Tibial nerve (tissue), 4 donors: ENCODE results near the gene RIPOR3.

Experiments used
- CTCF ChIP-seq, 5 experiments: fragments of 200-600 bp in 3 of 5; fragments of 450-650 bp in 2 of 5; sonication (generic) in 3 of 5; IDR thresholded peaks; one replicate each; pipeline ENCODE4 v1.5.1; 2016 to 2019; ENCODE audit warnings: antibody characterized with exemption in 5 of 5, mild to moderate bottlenecking in 3 of 5, moderate library complexity in 2 of 5
- EP300 ChIP-seq, 2 donors: sonication (generic); formaldehyde crosslinking; IDR thresholded peaks; one replicate each; pipeline ENCODE4 v1.6.1; 2017; ENCODE audit warnings: antibody characterized with exemption in 2 of 2, mild to moderate bottlenecking in 1 of 2
- POLR2A ChIP-seq, 2 donors: fragments of 450-650 bp; IDR thresholded peaks; one replicate each; pipeline ENCODE4 v1.6.1; 2017; ENCODE audit warnings: antibody characterized with exemption in 2 of 2, mild to moderate bottlenecking in 2 of 2, moderate library complexity in 2 of 2

- no peak for TF ChIP-seq CTCF (IDR thresholded peaks at IDR 0.05)
- no peak for TF ChIP-seq POLR2A (IDR thresholded peaks at IDR 0.05)
- TF ChIP-seq EP300 (IDR thresholded peaks at IDR 0.05), result no peak
These were observed 93.3 kb downstream of the RIPOR3 start for GRCh38 chr20:50598074-50598473.
